WTC11 (cell line): Measurements from ENCODE around the gene RANBP17.
A peak's percentile ranks its signal among the peaks of the same experiment; 100 is the strongest.

ENCODE experiments used
- MXD4 ChIP-seq: fragments of 250-450 bp; sonication (Bioruptor Pico); IDR thresholded peaks from 2 replicates; pipeline ENCODE4 v1.8.0; 2021; ENCODE audit warnings: mild to moderate bottlenecking, moderate library complexity, borderline replicate concordance
- RORB ChIP-seq: fragments of 250-450 bp; sonication (Bioruptor Pico); IDR thresholded peaks from 2 replicates; pipeline ENCODE4 v1.9.0; 2021; ENCODE audit warnings: mild to moderate bottlenecking
- TF ChIP-seq, protein P1 (sequence below): fragments of 200-600 bp; IDR thresholded peaks from 2 replicates; pipeline ENCODE4 v1.8.0; 2022; ENCODE audit warnings: antibody characterized with exemption
- TF ChIP-seq, protein P2 (sequence below): sonication (generic); formaldehyde crosslinking; IDR thresholded peaks from 2 replicates; pipeline ENCODE4 v1.8.1; 2023; ENCODE audit warnings: mild to moderate bottlenecking, missing genetic modification reagents
- TF ChIP-seq, protein P3 (sequence below): fragments of 250-450 bp; sonication (Bioruptor Pico); IDR thresholded peaks from 2 replicates; pipeline ENCODE4 v1.9.0; 2021; ENCODE audit warnings: moderate library complexity, mild to moderate bottlenecking, inconsistent platforms, borderline replicate concordance
- TF ChIP-seq, protein P4 (sequence below): sonication (generic); formaldehyde crosslinking; IDR thresholded peaks from 2 replicates; pipeline ENCODE4 v1.8.0; 2022; ENCODE audit warnings: missing genetic modification reagents
- TF ChIP-seq, protein P5 (sequence below): sonication (generic); formaldehyde crosslinking; IDR thresholded peaks from 2 replicates; pipeline ENCODE4 v1.8.1; 2022; ENCODE audit warnings: low read depth, mild to moderate bottlenecking, moderate library complexity, missing genetic modification reagents, borderline replicate concordance

DNA sequence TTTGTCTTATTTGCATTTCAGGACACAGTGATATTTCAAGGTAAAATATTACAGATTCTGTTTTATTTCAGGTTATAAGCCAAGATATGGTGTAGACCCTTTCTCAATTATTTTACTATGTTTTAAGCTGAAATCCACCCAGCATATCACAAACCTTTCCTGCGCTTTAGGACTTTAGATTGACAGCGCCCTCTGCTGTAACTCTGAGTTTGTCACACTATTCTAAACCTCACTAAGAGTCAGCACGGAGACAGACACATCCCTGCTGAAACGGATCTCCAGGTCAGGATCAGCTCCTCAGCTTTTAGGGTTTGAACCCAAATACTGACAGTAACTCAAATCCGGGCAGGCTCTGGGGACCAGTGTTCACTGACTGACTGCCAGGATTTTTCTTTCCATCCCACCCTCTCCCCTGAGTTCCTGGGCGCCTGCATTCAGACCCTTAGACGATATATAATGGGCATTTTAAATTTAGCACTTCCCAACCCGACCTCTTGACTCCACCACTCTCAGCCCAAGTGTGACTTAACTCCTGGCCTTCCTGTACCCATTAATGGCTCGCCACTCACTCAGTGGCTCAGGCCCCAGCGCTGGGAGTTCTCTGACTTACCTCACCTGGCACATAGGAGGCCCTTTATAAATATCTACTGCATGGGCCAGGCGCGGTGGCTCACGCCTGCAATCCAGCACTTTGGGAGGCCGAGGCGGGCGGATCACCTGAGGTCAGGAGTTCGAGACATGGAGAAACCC, 480.7 kb downstream of the RANBP17 start:
- TF ChIP-seq, protein P1, sequence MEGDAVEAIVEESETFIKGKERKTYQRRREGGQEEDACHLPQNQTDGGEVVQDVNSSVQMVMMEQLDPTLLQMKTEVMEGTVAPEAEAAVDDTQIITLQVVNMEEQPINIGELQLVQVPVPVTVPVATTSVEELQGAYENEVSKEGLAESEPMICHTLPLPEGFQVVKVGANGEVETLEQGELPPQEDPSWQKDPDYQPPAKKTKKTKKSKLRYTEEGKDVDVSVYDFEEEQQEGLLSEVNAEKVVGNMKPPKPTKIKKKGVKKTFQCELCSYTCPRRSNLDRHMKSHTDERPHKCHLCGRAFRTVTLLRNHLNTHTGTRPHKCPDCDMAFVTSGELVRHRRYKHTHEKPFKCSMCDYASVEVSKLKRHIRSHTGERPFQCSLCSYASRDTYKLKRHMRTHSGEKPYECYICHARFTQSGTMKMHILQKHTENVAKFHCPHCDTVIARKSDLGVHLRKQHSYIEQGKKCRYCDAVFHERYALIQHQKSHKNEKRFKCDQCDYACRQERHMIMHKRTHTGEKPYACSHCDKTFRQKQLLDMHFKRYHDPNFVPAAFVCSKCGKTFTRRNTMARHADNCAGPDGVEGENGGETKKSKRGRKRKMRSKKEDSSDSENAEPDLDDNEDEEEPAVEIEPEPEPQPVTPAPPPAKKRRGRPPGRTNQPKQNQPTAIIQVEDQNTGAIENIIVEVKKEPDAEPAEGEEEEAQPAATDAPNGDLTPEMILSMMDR: peak; percentile 60
- TF ChIP-seq MXD4 (CRISPR knock-in tag) (no peak), RORB (no peak)
- TF ChIP-seq, protein P2, sequence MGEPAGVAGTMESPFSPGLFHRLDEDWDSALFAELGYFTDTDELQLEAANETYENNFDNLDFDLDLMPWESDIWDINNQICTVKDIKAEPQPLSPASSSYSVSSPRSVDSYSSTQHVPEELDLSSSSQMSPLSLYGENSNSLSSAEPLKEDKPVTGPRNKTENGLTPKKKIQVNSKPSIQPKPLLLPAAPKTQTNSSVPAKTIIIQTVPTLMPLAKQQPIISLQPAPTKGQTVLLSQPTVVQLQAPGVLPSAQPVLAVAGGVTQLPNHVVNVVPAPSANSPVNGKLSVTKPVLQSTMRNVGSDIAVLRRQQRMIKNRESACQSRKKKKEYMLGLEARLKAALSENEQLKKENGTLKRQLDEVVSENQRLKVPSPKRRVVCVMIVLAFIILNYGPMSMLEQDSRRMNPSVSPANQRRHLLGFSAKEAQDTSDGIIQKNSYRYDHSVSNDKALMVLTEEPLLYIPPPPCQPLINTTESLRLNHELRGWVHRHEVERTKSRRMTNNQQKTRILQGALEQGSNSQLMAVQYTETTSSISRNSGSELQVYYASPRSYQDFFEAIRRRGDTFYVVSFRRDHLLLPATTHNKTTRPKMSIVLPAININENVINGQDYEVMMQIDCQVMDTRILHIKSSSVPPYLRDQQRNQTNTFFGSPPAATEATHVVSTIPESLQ: no peak
- TF ChIP-seq, protein P3, sequence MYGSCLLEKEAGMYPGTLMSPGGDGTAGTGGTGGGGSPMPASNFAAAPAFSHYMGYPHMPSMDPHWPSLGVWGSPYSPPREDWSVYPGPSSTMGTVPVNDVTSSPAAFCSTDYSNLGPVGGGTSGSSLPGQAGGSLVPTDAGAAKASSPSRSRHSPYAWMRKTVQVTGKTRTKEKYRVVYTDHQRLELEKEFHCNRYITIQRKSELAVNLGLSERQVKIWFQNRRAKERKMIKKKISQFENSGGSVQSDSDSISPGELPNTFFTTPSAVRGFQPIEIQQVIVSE (CRISPR knock-in tag): no peak
- TF ChIP-seq, protein P4, sequence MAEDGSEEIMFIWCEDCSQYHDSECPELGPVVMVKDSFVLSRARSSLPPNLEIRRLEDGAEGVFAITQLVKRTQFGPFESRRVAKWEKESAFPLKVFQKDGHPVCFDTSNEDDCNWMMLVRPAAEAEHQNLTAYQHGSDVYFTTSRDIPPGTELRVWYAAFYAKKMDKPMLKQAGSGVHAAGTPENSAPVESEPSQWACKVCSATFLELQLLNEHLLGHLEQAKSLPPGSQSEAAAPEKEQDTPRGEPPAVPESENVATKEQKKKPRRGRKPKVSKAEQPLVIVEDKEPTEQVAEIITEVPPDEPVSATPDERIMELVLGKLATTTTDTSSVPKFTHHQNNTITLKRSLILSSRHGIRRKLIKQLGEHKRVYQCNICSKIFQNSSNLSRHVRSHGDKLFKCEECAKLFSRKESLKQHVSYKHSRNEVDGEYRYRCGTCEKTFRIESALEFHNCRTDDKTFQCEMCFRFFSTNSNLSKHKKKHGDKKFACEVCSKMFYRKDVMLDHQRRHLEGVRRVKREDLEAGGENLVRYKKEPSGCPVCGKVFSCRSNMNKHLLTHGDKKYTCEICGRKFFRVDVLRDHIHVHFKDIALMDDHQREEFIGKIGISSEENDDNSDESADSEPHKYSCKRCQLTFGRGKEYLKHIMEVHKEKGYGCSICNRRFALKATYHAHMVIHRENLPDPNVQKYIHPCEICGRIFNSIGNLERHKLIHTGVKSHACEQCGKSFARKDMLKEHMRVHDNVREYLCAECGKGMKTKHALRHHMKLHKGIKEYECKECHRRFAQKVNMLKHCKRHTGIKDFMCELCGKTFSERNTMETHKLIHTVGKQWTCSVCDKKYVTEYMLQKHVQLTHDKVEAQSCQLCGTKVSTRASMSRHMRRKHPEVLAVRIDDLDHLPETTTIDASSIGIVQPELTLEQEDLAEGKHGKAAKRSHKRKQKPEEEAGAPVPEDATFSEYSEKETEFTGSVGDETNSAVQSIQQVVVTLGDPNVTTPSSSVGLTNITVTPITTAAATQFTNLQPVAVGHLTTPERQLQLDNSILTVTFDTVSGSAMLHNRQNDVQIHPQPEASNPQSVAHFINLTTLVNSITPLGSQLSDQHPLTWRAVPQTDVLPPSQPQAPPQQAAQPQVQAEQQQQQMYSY (CRISPR knock-in tag): no peak
- TF ChIP-seq, protein P5, sequence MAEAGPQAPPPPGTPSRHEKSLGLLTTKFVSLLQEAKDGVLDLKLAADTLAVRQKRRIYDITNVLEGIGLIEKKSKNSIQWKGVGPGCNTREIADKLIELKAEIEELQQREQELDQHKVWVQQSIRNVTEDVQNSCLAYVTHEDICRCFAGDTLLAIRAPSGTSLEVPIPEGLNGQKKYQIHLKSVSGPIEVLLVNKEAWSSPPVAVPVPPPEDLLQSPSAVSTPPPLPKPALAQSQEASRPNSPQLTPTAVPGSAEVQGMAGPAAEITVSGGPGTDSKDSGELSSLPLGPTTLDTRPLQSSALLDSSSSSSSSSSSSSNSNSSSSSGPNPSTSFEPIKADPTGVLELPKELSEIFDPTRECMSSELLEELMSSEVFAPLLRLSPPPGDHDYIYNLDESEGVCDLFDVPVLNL: no peak
